Neural cell (in vitro differentiated cells): ENCODE results near the gene SNX10. TPM values are rescaled to one million over a fixed set of nuclear protein-coding genes. Genes with fewer than 3 reads are reported as not detected.

Experiments
- H2AFZ ChIP-seq: fragments of 200-600, 300-800 bp; sonication (generic), shearing (Covaris generic); 2 replicates; pipeline ENCODE4 v1.6.0; 2014; ENCODE audit warnings: low read depth, mild to moderate bottlenecking, antibody characterized with exemption, low read length, moderate library complexity
- H3F3A ChIP-seq: fragments of 200-600 bp; shearing (Covaris generic); 2 replicates; pipeline ENCODE4 v1.6.1; 2016; ENCODE audit warnings: mild to moderate bottlenecking, moderate library complexity, mixed read lengths, antibody characterized with exemption, low read length; ENCODE audit not compliant: insufficient read depth, poor library complexity, severe bottlenecking
- H3K27ac ChIP-seq: fragments of 200-600, 300-800 bp; sonication (generic), shearing (Covaris generic); 2 replicates; pipeline ENCODE4 v1.5.1; 2014; ENCODE audit warnings: mild to moderate bottlenecking, low read length, moderate library complexity
- H3K27me3 ChIP-seq: fragments of 300-800, 200-600 bp; sonication (generic), shearing (Covaris generic); 2 replicates; pipeline ENCODE4 v1.6.0; 2014; ENCODE audit warnings: mild to moderate bottlenecking, low read depth, low read length, moderate library complexity; ENCODE audit not compliant: insufficient read depth
- H3K36me3 ChIP-seq: fragments of 300-800, 200-600 bp; sonication (generic), shearing (Covaris generic); 2 replicates; pipeline ENCODE4 v1.5.1; 2014; ENCODE audit warnings: mild to moderate bottlenecking, antibody characterized with exemption, low read length, moderate library complexity; ENCODE audit not compliant: insufficient read depth
- H3K4me2 ChIP-seq: fragments of 300-800, 200-600 bp; sonication (generic), shearing (Covaris generic); 2 replicates; pipeline ENCODE4 v1.6.0; 2014; ENCODE audit warnings: mild to moderate bottlenecking, low read length
- H3K4me3 ChIP-seq: fragments of 300-800, 200-600 bp; sonication (generic), shearing (Covaris generic); 2 replicates; pipeline ENCODE4 v1.5.1; 2014; ENCODE audit warnings: mild to moderate bottlenecking, low read length, moderate library complexity
- H3K79me2 ChIP-seq: fragments of 200-600 bp; shearing (Covaris generic); replicated peaks from 2 replicates; pipeline ENCODE4 v1.6.0; 2014; ENCODE audit warnings: mild to moderate bottlenecking, low read length, moderate library complexity; ENCODE audit not compliant: insufficient read depth
- H3K9ac ChIP-seq: fragments of 300-800, 200-600 bp; sonication (generic), shearing (Covaris generic); 2 replicates; pipeline ENCODE4 v1.6.1; 2016; ENCODE audit warnings: mild to moderate bottlenecking, low read length, mixed read lengths
- H3K9me2 ChIP-seq: fragments of 200-600 bp; shearing (Covaris generic); 2 replicates; pipeline ENCODE4 v1.6.1; 2016; ENCODE audit warnings: mild to moderate bottlenecking, low read length, mixed read lengths; ENCODE audit not compliant: insufficient read depth
- H3K9me3 ChIP-seq: fragments of 200-600, 300-800 bp; sonication (generic), shearing (Covaris generic); 2 replicates; pipeline ENCODE4 v1.6.1; 2016; ENCODE audit warnings: mild to moderate bottlenecking, mixed run types, low read length, moderate library complexity, mixed read lengths
- H4K20me1 ChIP-seq: fragments of 200-600 bp; shearing (Covaris generic); 2 replicates; pipeline ENCODE4 v1.6.1; 2016; ENCODE audit warnings: mild to moderate bottlenecking, mixed run types; ENCODE audit not compliant: insufficient read depth
- EP300 ChIP-seq: fragments of 450-650 bp; conservative IDR thresholded peaks from 2 replicates; pipeline ENCODE4 v1.6.1; 2014; ENCODE audit warnings: antibody characterized with exemption, mild to moderate bottlenecking, moderate library complexity; ENCODE audit not compliant: poor library complexity, severe bottlenecking
- EZH2 ChIP-seq: fragments of 200-600, 300-800 bp; shearing (Covaris generic), sonication (generic); IDR thresholded peaks from 2 replicates; pipeline ENCODE4 v1.6.1; 2014; ENCODE audit warnings: antibody characterized with exemption, low read length, borderline replicate concordance, mild to moderate bottlenecking; ENCODE audit not compliant: insufficient read depth, poor library complexity, severe bottlenecking
- MXI1 ChIP-seq: fragments of 450-650 bp; conservative IDR thresholded peaks from 2 replicates; pipeline ENCODE4 v1.6.1; 2014; ENCODE audit warnings: antibody characterized with exemption, mild to moderate bottlenecking; ENCODE audit not compliant: poor library complexity, severe bottlenecking
- POLR2AphosphoS5 ChIP-seq: IDR thresholded peaks from 2 replicates; pipeline ENCODE4 v1.6.1; 2012
- RAD21 ChIP-seq: fragments of 450-650 bp; conservative IDR thresholded peaks from 2 replicates; pipeline ENCODE4 v1.6.1; 2014; ENCODE audit warnings: antibody characterized with exemption, mild to moderate bottlenecking, moderate library complexity
- SMC3 ChIP-seq: fragments of 450-650 bp; conservative IDR thresholded peaks from 2 replicates; pipeline ENCODE4 v1.6.1; 2014; ENCODE audit warnings: antibody characterized with exemption, mild to moderate bottlenecking, moderate library complexity; ENCODE audit not compliant: poor library complexity
- TAF1 ChIP-seq: IDR thresholded peaks from 2 replicates; pipeline ENCODE4 v1.6.1; 2012; ENCODE audit warnings: low read depth
- polyA minus RNA-seq: library from RNA; depleted of rRNA, polyadenylated mRNA; stranded (reverse); fragments of >200 nt; gene quantifications from 2 replicates; pipeline ENCODE4 v1.2.3, GENCODE V29; 2014
- polyA plus RNA-seq: library from polyadenylated mRNA; depleted of rRNA; stranded (reverse); fragments of >200 nt; gene quantifications from 2 replicates; pipeline ENCODE4 v1.2.3, GENCODE V29; 2014
- TF ChIP-seq, protein P1 (sequence below): IDR thresholded peaks from 2 replicates; pipeline ENCODE4 v1.6.1; 2012; ENCODE audit warnings: borderline replicate concordance
- TF ChIP-seq, protein P2 (sequence below): fragments of 450-650 bp; IDR thresholded peaks from 2 replicates; pipeline ENCODE4 v1.5.1; 2014; ENCODE audit warnings: antibody characterized with exemption, mild to moderate bottlenecking, moderate library complexity; ENCODE audit not compliant: poor library complexity, severe bottlenecking

SNX10 gene, protein sequence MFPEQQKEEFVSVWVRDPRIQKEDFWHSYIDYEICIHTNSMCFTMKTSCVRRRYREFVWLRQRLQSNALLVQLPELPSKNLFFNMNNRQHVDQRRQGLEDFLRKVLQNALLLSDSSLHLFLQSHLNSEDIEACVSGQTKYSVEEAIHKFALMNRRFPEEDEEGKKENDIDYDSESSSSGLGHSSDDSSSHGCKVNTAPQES
- polyA plus RNA-seq (25.6 and 31.1 TPM in 2 replicates), polyA minus RNA-seq (41.1 and 47.3 TPM in 2 replicates)

DNA sequence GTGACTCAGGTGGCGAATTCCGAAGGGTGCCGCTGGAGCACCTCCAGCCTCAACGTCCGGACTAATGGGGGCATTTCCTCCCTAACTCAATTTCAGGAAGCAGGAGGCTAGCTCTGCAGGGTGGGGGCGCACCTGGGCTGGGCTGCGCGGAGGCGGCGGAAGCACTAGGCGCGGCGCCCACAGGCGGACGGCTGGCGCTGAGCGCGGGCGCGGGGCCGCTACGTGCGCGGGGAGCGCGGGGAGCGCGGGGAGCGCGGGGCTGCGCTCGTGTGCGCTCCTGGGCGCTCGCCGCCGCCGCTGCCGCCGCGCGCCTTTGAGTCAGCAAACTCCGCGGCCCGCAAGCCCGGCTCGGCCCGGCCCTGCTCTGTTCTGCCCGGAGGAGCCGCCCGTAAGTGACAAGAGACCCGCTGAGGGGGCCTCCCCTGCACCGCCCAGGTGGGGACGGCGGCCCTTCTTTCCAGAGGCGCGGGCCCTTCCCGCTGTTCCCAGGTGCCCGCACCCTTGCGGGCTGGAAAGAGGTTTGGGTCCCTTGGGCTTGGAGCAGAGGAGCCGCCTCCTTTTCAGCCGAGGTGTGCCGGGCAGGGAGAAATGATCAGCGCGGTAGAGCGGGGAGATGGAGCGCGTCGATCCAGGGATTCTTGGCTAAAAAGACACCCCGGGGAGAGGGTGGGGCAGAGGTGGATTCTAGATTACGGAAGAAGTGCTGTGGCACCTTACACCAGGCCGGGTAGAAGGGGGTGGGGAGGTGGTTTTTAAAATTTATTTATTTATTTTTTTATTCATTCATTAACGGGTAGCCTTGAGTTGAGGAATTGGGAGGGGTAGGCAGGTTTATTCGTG, at the start of gene SNX10:
Gene SNX10 (plus strand): TSS at position 164 of the 840 bp plus-strand sequence. CDS start 54,581 bp downstream, outside the sequence.
- no peaks in the 10 kb centered on the region for H3F3A ChIP-seq
- H2AFZ ChIP-seq: peak within 1 kb of the TSS; percentile 91
- H3K9ac ChIP-seq: peak within 1 kb of the TSS; percentile 72
- no peaks in the 10 kb centered on the region for H3K36me3 ChIP-seq
- H4K20me1 ChIP-seq: no peaks in the 10 kb centered on the region
- peak within 1 kb of the TSS; percentile 79 for H3K4me3 ChIP-seq
- H3K9me2 ChIP-seq: no peaks in the 10 kb centered on the region
- H3K27ac ChIP-seq: no peak within 1 kb of the TSS
- H3K79me2 ChIP-seq: no peaks in the 10 kb centered on the region
- H3K4me2 ChIP-seq: peak within 1 kb of the TSS; percentile 80
- H3K27me3 ChIP-seq: no peaks in the 10 kb centered on the region
- no peaks in the 10 kb centered on the region for H3K9me3 ChIP-seq
- TF ChIP-seq RAD21: peak; percentile 38
- TF ChIP-seq SMC3: no peak
- no peak for TF ChIP-seq POLR2AphosphoS5
- no peak for TF ChIP-seq TAF1
- TF ChIP-seq, protein P1, sequence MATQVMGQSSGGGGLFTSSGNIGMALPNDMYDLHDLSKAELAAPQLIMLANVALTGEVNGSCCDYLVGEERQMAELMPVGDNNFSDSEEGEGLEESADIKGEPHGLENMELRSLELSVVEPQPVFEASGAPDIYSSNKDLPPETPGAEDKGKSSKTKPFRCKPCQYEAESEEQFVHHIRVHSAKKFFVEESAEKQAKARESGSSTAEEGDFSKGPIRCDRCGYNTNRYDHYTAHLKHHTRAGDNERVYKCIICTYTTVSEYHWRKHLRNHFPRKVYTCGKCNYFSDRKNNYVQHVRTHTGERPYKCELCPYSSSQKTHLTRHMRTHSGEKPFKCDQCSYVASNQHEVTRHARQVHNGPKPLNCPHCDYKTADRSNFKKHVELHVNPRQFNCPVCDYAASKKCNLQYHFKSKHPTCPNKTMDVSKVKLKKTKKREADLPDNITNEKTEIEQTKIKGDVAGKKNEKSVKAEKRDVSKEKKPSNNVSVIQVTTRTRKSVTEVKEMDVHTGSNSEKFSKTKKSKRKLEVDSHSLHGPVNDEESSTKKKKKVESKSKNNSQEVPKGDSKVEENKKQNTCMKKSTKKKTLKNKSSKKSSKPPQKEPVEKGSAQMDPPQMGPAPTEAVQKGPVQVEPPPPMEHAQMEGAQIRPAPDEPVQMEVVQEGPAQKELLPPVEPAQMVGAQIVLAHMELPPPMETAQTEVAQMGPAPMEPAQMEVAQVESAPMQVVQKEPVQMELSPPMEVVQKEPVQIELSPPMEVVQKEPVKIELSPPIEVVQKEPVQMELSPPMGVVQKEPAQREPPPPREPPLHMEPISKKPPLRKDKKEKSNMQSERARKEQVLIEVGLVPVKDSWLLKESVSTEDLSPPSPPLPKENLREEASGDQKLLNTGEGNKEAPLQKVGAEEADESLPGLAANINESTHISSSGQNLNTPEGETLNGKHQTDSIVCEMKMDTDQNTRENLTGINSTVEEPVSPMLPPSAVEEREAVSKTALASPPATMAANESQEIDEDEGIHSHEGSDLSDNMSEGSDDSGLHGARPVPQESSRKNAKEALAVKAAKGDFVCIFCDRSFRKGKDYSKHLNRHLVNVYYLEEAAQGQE: no peak
- no peak for TF ChIP-seq MXI1
- no peak for TF ChIP-seq EP300
- TF ChIP-seq, protein P2, sequence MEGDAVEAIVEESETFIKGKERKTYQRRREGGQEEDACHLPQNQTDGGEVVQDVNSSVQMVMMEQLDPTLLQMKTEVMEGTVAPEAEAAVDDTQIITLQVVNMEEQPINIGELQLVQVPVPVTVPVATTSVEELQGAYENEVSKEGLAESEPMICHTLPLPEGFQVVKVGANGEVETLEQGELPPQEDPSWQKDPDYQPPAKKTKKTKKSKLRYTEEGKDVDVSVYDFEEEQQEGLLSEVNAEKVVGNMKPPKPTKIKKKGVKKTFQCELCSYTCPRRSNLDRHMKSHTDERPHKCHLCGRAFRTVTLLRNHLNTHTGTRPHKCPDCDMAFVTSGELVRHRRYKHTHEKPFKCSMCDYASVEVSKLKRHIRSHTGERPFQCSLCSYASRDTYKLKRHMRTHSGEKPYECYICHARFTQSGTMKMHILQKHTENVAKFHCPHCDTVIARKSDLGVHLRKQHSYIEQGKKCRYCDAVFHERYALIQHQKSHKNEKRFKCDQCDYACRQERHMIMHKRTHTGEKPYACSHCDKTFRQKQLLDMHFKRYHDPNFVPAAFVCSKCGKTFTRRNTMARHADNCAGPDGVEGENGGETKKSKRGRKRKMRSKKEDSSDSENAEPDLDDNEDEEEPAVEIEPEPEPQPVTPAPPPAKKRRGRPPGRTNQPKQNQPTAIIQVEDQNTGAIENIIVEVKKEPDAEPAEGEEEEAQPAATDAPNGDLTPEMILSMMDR: peak; percentile 61
- no peak for TF ChIP-seq EZH2

DNA sequence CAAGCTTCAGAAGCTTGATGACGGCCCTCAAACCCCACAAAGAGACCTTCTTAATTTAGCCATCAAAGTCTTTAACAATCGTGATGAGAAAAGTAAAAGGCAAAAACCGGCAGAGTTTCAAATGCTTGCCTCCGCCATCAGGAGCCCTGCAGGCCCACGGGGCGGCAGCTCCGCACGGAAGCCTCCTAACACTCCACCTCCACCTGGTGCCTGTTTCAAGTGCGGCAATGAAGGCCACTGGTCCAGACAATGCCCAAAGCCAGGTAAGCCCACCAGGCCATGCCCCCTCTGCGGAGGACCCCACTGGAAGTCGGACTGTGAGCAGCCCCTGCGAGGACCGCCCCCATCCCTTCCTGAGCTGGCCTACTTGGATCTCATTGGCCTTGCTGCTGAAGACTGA, 46.5 kb upstream of the SNX10 start:
- H3K9me2 ChIP-seq: no peaks in the 10 kb centered on the region
- no peaks in the 10 kb centered on the region for H3K27me3 ChIP-seq
- H3K4me2 ChIP-seq: no peak overlapping the region
- no peak overlapping the region for H3K9ac ChIP-seq
- H3K79me2 ChIP-seq: no peaks in the 10 kb centered on the region
- TF ChIP-seq MXI1 (no peak), TAF1 (no peak), SMC3 (no peak), RAD21 (no peak), EZH2 (no peak), POLR2AphosphoS5 (no peak), EP300 (no peak)
- TF ChIP-seq, protein P2: no peak
- TF ChIP-seq, protein P1: no peak
- H3K4me3 ChIP-seq: no peak overlapping the region
- no peak overlapping the region for H2AFZ ChIP-seq
- H4K20me1 ChIP-seq: no peaks in the 10 kb centered on the region
- H3F3A ChIP-seq: no peaks in the 10 kb centered on the region
- H3K27ac ChIP-seq: no peak overlapping the region
- H3K36me3 ChIP-seq: no peaks in the 10 kb centered on the region
- H3K9me3 ChIP-seq: no peaks in the 10 kb centered on the region
